Stimulated activated CD8-positive, alpha-beta memory T cell treated with anti-CD3 and anti-CD28 coated beads, Interleukin-15, amount 100 ng/mL, for 24 hours (primary cell): ENCODE data around the gene TBC1D4.
A peak's percentile ranks its signal among the peaks of the same experiment; 100 is the strongest.

Experiments used
- DNase-seq: peaks from one replicate; pipeline ENCODE4 v3.0.0-alpha.2; 2020; ENCODE audit warnings: low read depth

Gene TBC1D4, protein sequence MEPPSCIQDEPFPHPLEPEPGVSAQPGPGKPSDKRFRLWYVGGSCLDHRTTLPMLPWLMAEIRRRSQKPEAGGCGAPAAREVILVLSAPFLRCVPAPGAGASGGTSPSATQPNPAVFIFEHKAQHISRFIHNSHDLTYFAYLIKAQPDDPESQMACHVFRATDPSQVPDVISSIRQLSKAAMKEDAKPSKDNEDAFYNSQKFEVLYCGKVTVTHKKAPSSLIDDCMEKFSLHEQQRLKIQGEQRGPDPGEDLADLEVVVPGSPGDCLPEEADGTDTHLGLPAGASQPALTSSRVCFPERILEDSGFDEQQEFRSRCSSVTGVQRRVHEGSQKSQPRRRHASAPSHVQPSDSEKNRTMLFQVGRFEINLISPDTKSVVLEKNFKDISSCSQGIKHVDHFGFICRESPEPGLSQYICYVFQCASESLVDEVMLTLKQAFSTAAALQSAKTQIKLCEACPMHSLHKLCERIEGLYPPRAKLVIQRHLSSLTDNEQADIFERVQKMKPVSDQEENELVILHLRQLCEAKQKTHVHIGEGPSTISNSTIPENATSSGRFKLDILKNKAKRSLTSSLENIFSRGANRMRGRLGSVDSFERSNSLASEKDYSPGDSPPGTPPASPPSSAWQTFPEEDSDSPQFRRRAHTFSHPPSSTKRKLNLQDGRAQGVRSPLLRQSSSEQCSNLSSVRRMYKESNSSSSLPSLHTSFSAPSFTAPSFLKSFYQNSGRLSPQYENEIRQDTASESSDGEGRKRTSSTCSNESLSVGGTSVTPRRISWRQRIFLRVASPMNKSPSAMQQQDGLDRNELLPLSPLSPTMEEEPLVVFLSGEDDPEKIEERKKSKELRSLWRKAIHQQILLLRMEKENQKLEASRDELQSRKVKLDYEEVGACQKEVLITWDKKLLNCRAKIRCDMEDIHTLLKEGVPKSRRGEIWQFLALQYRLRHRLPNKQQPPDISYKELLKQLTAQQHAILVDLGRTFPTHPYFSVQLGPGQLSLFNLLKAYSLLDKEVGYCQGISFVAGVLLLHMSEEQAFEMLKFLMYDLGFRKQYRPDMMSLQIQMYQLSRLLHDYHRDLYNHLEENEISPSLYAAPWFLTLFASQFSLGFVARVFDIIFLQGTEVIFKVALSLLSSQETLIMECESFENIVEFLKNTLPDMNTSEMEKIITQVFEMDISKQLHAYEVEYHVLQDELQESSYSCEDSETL (N-terminal part only)

GRCh38 chr13:75482070-75482819 is at the start of gene TBC1D4:
TSS of gene TBC1D4 (minus strand) at chr13:75482169. CDS start at chr13:75481767, 402 bp downstream.
- DNase-seq, result peak; percentile 15

- no peak for DNase-seq
Observed at GRCh38 chr13:75530549-75530961, 48.6 kb upstream of the TBC1D4 start.

GRCh38 chr13:75521956-75522355 is 40.0 kb upstream of the TBC1D4 start:
- DNase-seq, result no peak

DNA sequence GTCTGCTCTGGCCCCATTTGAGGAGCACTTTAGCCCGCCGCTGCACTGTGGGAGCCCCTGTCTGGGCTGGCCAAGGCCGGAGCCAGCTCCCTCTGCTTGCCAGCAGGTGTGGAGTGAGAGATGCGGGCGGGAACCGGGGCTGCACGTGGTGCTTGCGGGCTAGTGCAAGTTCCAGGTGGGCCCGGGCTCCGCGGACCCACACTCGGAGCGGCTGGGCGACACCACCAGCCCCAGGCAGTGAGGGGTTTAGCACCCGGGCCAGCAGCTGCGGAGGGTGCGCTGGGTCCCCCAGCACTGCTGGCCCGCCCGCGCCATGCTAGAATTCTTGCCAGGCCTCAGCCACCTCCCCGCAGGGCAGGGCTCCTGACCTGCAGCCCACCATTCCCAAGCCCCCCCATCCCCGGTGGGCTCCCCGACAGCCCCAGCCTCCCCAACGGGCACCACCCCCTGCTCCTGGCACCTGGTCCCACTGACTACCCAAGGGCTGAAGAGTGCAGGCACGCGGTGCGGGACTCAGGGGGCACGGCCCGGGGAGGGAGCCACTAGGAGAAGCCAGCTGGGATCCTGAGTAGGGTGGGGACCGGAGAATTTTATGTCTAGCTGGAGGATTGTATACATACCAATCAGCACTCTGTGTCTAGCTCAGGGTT is 36.6 kb upstream of the TBC1D4 start:
- DNase-seq, result no peak

- no peak for DNase-seq
Observed at GRCh38 chr13:75514080-75514995, 32.4 kb upstream of the TBC1D4 start.

DNA sequence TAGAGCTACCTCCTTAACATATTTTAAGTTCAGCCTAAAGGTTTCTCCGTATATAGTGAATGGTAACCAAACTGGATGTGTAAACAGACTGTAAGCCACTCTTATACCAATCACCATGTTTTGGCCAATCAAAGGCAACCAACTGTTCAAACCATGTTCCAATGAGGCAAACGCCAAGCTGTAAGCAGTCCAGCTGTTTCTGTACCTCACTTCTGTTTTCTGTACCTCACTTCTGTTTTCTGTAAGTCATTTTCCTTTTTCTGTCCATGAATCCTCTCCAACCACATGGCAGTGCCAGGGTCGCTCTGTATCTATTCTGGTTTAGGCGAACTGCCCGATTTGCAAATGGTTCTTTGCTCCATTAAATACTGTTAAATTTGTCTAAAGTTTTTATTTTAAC is 31.3 kb upstream of the TBC1D4 start:
- DNase-seq, result no peak

DNA sequence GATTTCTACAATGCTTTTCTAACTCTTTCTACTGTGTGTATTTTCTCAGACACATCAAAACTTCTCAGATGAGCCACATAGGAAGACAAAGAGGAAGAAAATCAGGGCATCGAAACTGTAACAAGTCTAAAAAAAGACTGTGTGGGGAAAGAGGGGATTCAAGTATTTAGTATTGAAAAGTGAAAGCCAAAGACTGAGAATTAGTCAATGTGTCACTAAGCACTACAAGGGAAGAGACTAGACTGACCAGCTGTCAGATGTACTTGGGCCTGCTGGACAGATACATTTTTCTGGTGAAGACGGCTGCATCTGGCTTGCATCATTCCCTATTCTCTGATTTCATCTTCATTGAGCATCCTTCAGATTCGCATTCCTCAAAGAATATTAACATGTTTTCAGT is 30.3 kb upstream of the TBC1D4 start:
- no peak for DNase-seq

DNA sequence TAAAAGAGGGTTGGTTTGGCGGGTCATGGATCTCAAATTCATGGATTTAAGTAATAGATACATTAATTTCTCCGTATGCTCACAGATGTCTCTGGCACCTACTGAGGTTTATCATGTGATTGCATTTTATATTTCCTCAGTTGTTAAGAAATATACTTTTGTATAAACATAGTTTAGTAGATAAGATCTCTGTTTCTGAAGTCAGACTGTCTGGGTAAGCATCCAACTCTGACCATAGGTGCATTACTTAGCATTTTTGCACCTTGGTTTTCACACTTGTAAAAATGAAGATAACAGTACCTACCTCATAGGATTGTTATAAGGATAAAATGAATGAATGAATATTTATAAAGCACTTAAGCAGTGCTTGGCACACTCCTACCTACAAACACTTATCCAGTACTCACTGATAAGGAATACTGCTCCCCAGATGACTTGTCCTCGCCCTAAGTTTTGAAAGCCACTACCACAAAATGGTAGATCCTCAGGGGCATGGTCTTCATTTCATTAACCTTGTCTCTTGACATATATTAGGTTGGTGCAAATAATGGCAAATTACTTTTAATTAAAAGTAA is 29.2 kb upstream of the TBC1D4 start:
- no peak for DNase-seq

DNA sequence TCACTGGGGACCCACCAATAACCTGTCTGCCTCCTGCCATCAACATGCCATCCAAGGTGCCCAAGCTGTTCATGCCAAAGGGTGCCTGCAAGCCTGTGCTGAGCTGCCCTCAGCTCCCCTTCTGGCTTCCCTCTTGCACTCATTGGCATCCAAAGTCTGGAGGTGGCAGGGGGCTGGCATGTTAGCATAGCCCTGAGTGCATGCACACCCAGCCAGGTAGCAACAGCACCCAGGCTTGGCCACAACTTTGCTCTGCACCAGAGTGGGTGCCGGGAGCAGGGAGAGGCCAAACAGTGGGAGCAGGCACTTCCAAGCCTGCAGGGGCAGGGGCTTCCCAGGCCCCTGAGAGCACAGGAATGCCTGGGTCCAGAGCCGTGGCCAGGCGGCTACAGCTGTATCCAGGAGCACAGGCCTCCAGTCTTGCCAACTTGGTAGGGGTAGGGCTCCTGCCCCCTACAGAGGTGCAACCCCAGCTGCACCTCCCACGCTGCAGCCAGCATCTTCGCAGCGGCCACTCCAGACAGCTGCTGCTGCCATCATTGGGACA is 26.1 kb upstream of the TBC1D4 start:
- no peak for DNase-seq

- DNase-seq, result no peak
Observed at GRCh38 chr13:75507027-75508001, 25.3 kb upstream of the TBC1D4 start.

DNA sequence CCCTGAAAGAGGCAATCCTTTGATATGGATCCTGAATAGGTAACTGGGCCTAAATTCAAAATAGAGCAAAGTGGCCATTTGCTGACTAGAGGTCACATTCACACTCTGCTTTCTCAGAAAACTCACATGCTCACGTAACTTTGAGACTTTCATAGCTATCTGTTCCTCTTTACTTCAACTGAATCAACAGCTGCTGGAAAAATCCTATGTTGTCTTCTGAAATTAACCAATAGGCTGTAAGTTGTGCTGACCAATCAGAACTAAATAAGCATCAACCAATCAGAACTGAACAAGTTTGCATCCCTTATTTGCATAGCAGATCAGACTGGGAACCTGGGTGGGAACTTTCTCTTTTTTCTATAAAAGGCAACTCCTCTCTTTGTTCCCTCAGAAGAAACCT is 24.0 kb upstream of the TBC1D4 start:
- DNase-seq, result no peak

DNA sequence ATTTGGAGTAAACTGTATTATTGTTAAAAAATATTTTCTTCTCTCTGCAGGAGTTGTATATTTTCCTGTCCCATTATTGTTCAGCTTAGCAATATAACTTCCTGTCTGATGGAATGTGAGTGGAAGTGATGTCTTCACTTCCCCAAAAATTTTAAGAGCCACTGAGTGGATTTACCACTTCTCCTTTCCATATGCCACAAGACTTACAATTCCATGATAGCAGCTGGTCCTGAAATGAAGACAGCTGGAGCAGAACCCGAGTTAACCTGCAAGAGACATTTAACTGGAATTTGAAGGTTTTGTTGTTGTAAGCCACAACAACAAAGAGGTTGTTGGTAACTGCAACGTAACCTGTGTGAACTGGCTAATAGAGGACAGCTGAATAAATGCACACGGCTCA is 23.4 kb upstream of the TBC1D4 start:
- no peak for DNase-seq

DNA sequence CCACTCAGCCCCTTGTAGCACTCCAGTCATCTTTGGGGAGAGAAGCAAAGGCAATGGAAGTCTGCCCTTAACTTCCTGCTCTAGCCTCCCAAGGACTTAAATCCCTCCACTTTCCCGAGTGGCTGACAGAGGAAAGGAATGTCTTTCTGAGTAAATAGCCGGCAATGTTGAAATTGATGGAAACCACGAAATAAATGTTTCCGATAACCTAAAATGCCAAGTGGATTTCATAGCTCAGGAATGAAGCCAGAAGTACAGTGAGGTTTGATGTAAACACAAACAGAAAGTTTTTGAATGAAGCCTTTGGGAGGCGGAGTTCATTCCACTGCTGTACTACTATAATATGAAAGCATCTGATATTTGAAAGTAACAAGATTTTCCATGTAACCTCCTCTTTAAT is 14.0 kb upstream of the TBC1D4 start:
- no peak for DNase-seq

GRCh38 chr13:75494491-75494890 is 12.5 kb upstream of the TBC1D4 start:
- no peak for DNase-seq

DNA sequence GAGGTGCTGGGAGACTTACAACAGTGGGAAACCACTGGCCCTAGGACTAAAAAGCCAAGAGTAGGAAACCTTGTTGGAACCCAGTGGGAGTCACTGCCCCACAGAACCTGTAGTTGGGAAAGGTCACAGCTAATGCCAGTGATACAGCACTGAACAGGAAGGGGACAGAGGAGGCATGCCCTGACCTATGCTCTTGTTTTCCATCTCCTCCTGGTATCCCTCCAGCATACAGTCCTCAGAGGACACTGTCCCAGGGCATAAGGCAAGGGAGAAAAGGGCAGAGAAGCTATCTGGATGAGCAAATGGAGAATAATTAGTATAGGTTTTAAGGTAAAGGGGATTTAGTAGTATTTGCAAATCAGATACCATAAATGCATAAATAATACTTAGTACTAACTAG is 11.2 kb upstream of the TBC1D4 start:
- no peak for DNase-seq

DNA sequence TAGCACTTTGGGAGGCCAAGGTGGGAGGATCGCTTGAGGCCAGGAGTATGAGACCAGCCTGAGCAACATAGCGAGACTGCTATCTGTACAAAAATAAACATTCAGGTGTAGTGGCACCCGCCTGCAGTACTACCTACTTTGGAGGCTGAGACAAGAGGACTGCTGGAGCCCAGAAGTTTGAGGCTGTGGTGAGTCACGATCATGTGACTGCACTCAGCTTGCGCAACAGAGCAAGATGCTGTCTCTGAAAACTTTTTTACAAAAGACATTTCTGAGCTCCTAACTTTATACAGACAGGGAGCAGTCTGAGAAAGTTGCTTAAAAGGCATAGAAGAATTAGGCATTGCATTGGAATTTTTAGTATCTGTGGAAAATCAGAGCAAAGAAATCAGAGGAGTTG is 10.4 kb upstream of the TBC1D4 start:
- DNase-seq, result no peak

DNA sequence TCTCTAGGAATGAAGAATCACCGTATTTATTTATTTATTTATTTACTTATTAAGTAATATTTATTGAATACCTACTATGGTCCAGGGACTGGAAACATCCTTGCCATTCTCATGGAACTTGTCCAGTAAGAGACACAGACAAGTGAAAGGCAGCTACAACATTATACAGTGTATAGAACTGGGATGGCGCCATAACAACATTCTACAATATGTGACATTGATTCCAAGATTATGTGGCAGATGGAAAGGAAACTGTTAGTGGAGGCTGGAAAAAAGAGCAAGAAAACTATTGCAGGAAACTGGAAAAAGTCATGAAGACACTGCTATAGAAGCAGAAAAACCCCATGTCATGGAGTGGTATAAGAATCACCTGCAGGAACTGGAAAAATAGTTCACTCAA is 9.4 kb upstream of the TBC1D4 start:
- DNase-seq, result no peak
